ENCODE measurements around the gene OTUB1.

DNA sequence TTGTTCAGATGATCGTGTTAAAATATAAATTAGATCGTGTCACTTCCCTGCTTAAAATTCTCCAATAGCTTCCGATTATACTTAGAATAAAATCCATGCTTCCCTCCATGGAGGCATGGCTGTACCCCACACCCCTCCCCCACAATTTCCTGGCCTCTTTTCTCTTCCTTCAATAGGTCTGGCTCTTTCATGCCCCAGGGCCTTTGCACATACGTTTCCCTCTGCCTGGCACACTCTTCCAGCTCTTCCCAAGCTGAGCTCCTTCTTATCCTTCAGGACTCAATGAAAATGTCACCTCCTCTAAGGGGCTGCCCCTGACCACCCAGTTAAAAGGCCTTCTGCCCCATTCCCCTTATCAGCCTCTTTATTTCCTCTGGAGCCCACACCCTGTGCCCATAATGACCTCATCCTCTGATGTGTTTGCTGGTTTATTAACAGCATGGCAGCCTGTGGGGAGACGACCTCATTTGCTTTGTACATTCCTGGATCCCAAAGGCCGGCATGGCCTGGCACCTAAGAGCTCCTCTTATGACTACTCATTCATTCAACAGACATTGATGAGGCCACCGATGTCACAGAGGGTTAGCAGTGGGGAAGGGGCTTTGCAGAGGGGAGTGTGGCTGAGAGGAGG, 40.5 kb downstream of the OTUB1 start:
- TF ChIP-seq, protein P1, sequence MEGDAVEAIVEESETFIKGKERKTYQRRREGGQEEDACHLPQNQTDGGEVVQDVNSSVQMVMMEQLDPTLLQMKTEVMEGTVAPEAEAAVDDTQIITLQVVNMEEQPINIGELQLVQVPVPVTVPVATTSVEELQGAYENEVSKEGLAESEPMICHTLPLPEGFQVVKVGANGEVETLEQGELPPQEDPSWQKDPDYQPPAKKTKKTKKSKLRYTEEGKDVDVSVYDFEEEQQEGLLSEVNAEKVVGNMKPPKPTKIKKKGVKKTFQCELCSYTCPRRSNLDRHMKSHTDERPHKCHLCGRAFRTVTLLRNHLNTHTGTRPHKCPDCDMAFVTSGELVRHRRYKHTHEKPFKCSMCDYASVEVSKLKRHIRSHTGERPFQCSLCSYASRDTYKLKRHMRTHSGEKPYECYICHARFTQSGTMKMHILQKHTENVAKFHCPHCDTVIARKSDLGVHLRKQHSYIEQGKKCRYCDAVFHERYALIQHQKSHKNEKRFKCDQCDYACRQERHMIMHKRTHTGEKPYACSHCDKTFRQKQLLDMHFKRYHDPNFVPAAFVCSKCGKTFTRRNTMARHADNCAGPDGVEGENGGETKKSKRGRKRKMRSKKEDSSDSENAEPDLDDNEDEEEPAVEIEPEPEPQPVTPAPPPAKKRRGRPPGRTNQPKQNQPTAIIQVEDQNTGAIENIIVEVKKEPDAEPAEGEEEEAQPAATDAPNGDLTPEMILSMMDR (conservative IDR thresholded peaks at IDR 0.05; ENCODE audit: low read depth, low read length) = no peak
- TF ChIP-seq EZH2 (IDR thresholded peaks at IDR 0.05; ENCODE audit: borderline replicate concordance, low read depth, low read length, poor library complexity, severe bottlenecking) = no peak

All from A673 (cell line).